Measurements from ENCODE around the gene RAD51C.

The RAD51C gene

GRCh38 chr17:58779446-58779845 lies 87.0 kb downstream of the RAD51C start:
- TF ChIP-seq POLR2A (IDR thresholded peaks at IDR 0.05; ENCODE audit: low read depth, low read length) = no peak
- no peak for FAIRE-seq
- DNase-seq (ENCODE audit: insufficient read length, low spot score) = no peak

- DNase-seq (ENCODE audit: insufficient read length, low spot score) = no peak
- FAIRE-seq = peak; percentile 11
Observed at GRCh38 chr17:58783380-58783779, 91.0 kb downstream of the RAD51C start.

GRCh38 chr17:58785097-58785496 lies 92.7 kb downstream of the RAD51C start:
- TF ChIP-seq POLR2A (IDR thresholded peaks at IDR 0.05; ENCODE audit: low read depth, low read length) = no peak
- DNase-seq (ENCODE audit: insufficient read length, low spot score) (no peak), FAIRE-seq (no peak)

More at GRCh38 chr17:58783380-58783779, 91.0 kb downstream of the RAD51C start:
- TF ChIP-seq POLR2A (IDR thresholded peaks at IDR 0.05; ENCODE audit: low read depth, low read length) = no peak
